ENCODE results near the gene CAPRIN1. TPM values are rescaled to one million over a fixed set of nuclear protein-coding genes. Genes with fewer than 3 reads are reported as not detected.
A peak's percentile ranks its signal among the peaks of the same experiment; 100 is the strongest.

CAPRIN1 gene
- total RNA-seq, 2 experiments from 2014 or later = 219 to 235 TPM

DNA sequence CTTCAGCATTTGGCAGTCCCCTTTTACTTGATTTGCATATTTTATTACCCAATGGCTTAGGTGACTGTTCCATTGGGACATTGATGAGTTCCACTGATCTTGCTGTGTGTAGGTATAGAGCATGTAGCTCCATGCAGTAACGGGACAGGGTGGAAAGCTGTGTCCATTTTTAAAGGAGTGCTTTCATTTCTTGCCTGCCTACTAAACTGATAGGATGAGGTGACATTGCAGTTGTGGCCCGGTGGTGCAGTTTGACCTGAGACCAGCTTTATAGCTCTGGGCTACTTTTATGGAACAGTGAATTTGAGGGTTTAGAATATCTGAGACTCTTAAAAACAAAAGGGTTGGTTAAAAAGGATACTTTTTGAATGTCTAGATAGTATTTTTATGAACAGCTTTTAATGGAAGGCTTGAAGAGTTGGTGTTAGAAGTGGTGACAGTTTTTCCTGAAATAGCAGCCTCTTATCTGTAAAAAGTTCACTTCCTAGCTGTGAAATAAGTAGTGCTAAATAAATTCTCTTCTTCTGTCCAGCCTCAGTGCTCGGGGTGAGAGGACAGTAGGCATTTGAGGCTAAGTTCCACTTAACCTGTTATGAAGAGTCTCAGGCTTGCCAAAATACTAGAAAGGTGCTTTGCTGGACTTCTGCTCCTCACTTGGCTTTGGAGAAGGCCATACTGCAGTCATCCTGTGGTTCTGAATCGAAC lies 80.9 kb downstream of the CAPRIN1 start:
- CTCF ChIA-PET = interaction anchor here (1.2 kb wide), 1 partner anchor 42 kb away, joined by 3 read pairs; no protein-coding TSS in a partner anchor
- H3K36me3 Mint-ChIP-seq (ENCODE audit: low read depth) = peaks cover 53% of the 10 kb centered on the region
- ATAC-seq = no peak
- no peak for DNase-seq
- H3K4me1 Mint-ChIP-seq (ENCODE audit: low read depth) = no peaks in the 10 kb centered on the region
- POLR2A ChIA-PET = interaction anchor here (1.0 to 1.9 kb wide), 2 partner anchors 10 to 27 kb away, joined by 4 read pairs; partner anchors contain the start of gene NAT10
- H3K27ac Mint-ChIP-seq = no peak overlapping the region
- no peaks in the 10 kb centered on the region for H3K9me3 Mint-ChIP-seq (ENCODE audit: insufficient read depth)
- H3K4me3 Mint-ChIP-seq = no peak overlapping the region
- H3K27me3 Mint-ChIP-seq (ENCODE audit: low read depth) = no peaks in the 10 kb centered on the region

DNA sequence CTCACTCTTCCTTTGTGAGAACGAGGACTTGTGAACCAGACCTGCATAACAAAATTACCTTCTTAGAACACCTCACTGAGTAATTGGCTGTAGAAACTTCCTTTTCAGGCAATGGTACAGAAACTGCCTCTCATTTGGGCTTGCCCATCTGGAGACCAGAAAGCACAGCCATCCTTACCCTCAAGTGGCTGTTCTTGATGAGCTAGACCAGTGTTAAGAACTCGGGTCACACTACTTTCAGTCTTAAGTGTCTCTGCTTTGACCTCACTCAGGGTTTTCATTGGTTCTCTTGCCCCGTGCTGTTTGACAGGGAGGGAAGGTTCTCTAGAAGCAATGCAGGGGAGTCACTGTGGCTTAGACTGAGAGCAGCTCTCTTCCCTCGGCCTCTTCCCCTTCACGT lies 83.2 kb downstream of the CAPRIN1 start:
- H3K4me1 Mint-ChIP-seq (ENCODE audit: low read depth) = no peaks in the 10 kb centered on the region
- no peak overlapping the region for H3K27ac Mint-ChIP-seq
- no peak overlapping the region for H3K4me3 Mint-ChIP-seq
- ChIA-PET POLR2A (no interaction called here), CTCF (interaction anchor here (1.2 kb wide), 1 partner anchor 39 kb away, joined by 3 read pairs; no protein-coding TSS in a partner anchor)
- ATAC-seq = no peak
- H3K27me3 Mint-ChIP-seq (ENCODE audit: low read depth) = no peaks in the 10 kb centered on the region
- peaks cover 58% of the 10 kb centered on the region for H3K36me3 Mint-ChIP-seq (ENCODE audit: low read depth)
- H3K9me3 Mint-ChIP-seq (ENCODE audit: insufficient read depth) = no peaks in the 10 kb centered on the region
- DNase-seq = no peak

DNA sequence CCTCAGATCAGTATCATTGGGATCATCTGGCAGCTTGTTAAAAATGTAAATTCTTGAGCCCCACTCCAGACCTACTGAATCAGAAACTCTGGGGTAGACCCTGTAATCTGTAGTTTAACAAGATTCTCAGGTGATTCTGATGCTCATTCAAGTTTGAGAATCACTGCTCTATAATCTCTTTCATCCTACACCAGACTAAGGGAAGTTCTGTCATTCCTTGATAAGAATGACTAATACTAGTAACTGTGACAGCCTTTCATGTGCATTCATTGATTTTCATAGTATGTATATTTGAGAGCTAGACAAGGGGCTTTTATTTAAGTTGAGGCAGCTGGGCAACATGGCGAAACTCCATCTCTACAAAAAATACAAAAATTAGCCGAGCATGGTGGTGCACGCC lies 83.9 kb downstream of the CAPRIN1 start:
- ChIA-PET CTCF (interaction anchor here (0.7 to 1.2 kb wide), 3 partner anchors 11 to 222 kb away, joined by 3 to 5 read pairs (median 3); partner anchors contain the start of gene ABTB2), POLR2A (no interaction called here)
- DNase-seq (no peak), ATAC-seq (no peak)
- H3K27me3 Mint-ChIP-seq (ENCODE audit: low read depth) = no peaks in the 10 kb centered on the region
- no peak overlapping the region for H3K4me3 Mint-ChIP-seq
- H3K27ac Mint-ChIP-seq = peak overlapping the region; percentile 26
- H3K4me1 Mint-ChIP-seq (ENCODE audit: low read depth) = no peaks in the 10 kb centered on the region
- no peaks in the 10 kb centered on the region for H3K9me3 Mint-ChIP-seq (ENCODE audit: insufficient read depth)
- H3K36me3 Mint-ChIP-seq (ENCODE audit: low read depth) = peaks cover 55% of the 10 kb centered on the region

GRCh38 chr11:34136420-34136819 lies 84.9 kb downstream of the CAPRIN1 start:
- H3K9me3 Mint-ChIP-seq (ENCODE audit: insufficient read depth) = no peaks in the 10 kb centered on the region
- no peak overlapping the region for H3K4me3 Mint-ChIP-seq
- no peak overlapping the region for H3K27ac Mint-ChIP-seq
- ATAC-seq = no peak
- POLR2A ChIA-PET = no interaction called here
- CTCF ChIA-PET = interaction anchor here (0.7 to 1.3 kb wide), 3 partner anchors 10 to 221 kb away, joined by 3 to 5 read pairs (median 3); partner anchors contain the start of gene ABTB2
- no peak for DNase-seq
- peaks cover 59% of the 10 kb centered on the region for H3K36me3 Mint-ChIP-seq (ENCODE audit: low read depth)
- no peaks in the 10 kb centered on the region for H3K4me1 Mint-ChIP-seq (ENCODE audit: low read depth)
- no peaks in the 10 kb centered on the region for H3K27me3 Mint-ChIP-seq (ENCODE audit: low read depth)

DNA sequence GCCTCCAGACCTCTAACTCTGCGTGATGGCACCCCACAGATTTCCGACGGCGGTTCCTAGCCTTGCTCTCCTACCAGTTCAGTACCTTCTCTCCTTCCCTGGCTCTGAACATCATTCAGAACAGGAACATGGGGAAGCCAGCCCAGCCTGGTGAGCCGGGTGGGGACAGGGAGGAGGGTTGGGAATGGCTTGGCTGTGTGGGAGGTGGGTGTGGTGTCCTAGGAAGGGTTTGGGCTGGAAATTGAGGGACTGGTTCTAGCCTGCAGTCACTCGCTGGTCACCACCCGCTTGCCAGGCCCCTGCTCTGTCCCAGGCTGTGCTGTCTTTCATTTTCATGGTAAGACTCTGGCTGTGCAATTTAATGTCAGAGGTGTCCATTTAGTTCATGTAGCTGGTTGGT lies 87.8 kb downstream of the CAPRIN1 start:
- peaks cover 61% of the 10 kb centered on the region for H3K36me3 Mint-ChIP-seq (ENCODE audit: low read depth)
- POLR2A ChIA-PET = no interaction called here
- DNase-seq (no peak), ATAC-seq (no peak)
- H3K27ac Mint-ChIP-seq = no peak overlapping the region
- CTCF ChIA-PET = interaction anchor here (0.8 to 1.7 kb wide), 2 partner anchors 9 kb away, joined by 3 to 4 read pairs; no protein-coding TSS in a partner anchor
- no peaks in the 10 kb centered on the region for H3K27me3 Mint-ChIP-seq (ENCODE audit: low read depth)
- no peaks in the 10 kb centered on the region for H3K4me1 Mint-ChIP-seq (ENCODE audit: low read depth)
- H3K4me3 Mint-ChIP-seq = no peak overlapping the region
- no peaks in the 10 kb centered on the region for H3K9me3 Mint-ChIP-seq (ENCODE audit: insufficient read depth)

DNA sequence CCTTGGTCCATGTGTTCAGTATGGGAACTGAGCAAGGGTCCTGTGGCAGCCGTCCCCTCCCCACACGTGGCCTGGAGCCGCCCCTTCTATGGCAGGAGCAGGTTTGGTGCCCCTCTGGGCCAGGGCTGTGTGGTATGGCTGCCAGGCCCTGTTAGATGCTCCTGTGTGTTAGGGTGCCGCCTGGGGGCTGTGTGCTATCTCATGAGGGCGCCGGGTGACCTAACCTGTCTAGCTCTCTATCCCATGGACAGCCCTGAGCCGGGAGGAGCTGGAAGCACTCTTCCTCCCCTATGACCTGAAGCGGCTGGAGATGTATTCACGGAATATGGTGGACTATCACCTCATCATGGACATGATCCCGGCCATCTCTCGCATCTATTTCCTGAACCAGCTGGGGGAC lies 88.6 kb downstream of the CAPRIN1 start:
- no peak overlapping the region for H3K27ac Mint-ChIP-seq
- CTCF ChIA-PET = interaction anchor here (0.6 to 1.7 kb wide), 4 partner anchors 9 to 143 kb away, joined by 3 to 4 read pairs (median 3); no protein-coding TSS in a partner anchor
- no peaks in the 10 kb centered on the region for H3K9me3 Mint-ChIP-seq (ENCODE audit: insufficient read depth)
- no peak for DNase-seq
- H3K4me3 Mint-ChIP-seq = no peak overlapping the region
- H3K36me3 Mint-ChIP-seq (ENCODE audit: low read depth) = peaks cover 61% of the 10 kb centered on the region
- H3K4me1 Mint-ChIP-seq (ENCODE audit: low read depth) = no peaks in the 10 kb centered on the region
- no peaks in the 10 kb centered on the region for H3K27me3 Mint-ChIP-seq (ENCODE audit: low read depth)
- no peak for ATAC-seq
- POLR2A ChIA-PET = interaction anchor here (0.8 kb wide), 1 partner anchor 34 kb away, joined by 3 read pairs; the partner anchor contains the start of gene NAT10

GRCh38 chr11:34143048-34143447 lies 91.5 kb downstream of the CAPRIN1 start:
- Mint-ChIP-seq H3K4me1 (ENCODE audit: low read depth) (no peaks in the 10 kb centered on the region), H3K36me3 (ENCODE audit: low read depth) (peaks cover 61% of the 10 kb centered on the region), H3K27ac (peak overlapping the region; percentile 28), H3K9me3 (ENCODE audit: insufficient read depth) (no peaks in the 10 kb centered on the region), H3K4me3 (no peak overlapping the region), H3K27me3 (ENCODE audit: low read depth) (no peaks in the 10 kb centered on the region)
- ChIA-PET POLR2A (interaction anchor here (1.5 kb wide), 1 partner anchor 11 kb away, joined by 4 read pairs; no protein-coding TSS in a partner anchor), CTCF (no interaction called here)
- DNase-seq (no peak), ATAC-seq (no peak)

DNA sequence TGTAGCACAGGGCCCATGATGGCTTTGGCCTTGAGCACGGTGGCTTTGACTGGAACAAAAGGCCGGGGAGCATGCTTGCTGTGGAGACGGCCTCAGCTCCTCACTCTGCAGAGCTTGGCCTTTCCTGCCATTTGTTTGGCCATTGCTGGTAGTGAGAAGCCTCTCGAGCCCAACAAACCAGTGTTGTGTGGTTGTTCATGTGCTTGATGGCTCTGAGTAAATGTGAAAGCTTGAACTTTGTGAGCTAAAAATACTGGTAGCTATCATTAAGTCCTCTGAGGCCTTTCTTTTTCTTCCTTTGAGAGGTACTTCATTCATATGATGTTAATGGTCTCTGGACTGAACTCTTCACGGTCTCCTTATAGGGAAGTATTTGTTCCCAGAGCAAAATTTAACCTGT lies 93.5 kb downstream of the CAPRIN1 start:
- ChIA-PET CTCF (no interaction called here), POLR2A (no interaction called here)
- DNase-seq = no peak
- Mint-ChIP-seq H3K4me1 (ENCODE audit: low read depth) (no peaks in the 10 kb centered on the region), H3K9me3 (ENCODE audit: insufficient read depth) (no peaks in the 10 kb centered on the region), H3K36me3 (ENCODE audit: low read depth) (peaks cover 59% of the 10 kb centered on the region), H3K27me3 (ENCODE audit: low read depth) (no peaks in the 10 kb centered on the region), H3K27ac (no peak overlapping the region), H3K4me3 (no peak overlapping the region)
- ATAC-seq = no peak

- CTCF ChIA-PET = interaction anchor here (1.0 kb wide), 1 partner anchor 10 kb away, joined by 5 read pairs; no protein-coding TSS in a partner anchor
- ATAC-seq = no peak
- Mint-ChIP-seq H3K27me3 (ENCODE audit: low read depth) (no peaks in the 10 kb centered on the region), H3K4me3 (no peak overlapping the region), H3K27ac (no peak overlapping the region), H3K4me1 (ENCODE audit: low read depth) (no peaks in the 10 kb centered on the region), H3K36me3 (ENCODE audit: low read depth) (peaks cover 52% of the 10 kb centered on the region), H3K9me3 (ENCODE audit: insufficient read depth) (no peaks in the 10 kb centered on the region)
- no peak for DNase-seq
- POLR2A ChIA-PET = interaction anchor here (0.6 kb wide), 1 partner anchor 1216 kb away, joined by 3 read pairs; no protein-coding TSS in a partner anchor
Observed at GRCh38 chr11:34145847-34146381, 94.4 kb downstream of the CAPRIN1 start.

DNA sequence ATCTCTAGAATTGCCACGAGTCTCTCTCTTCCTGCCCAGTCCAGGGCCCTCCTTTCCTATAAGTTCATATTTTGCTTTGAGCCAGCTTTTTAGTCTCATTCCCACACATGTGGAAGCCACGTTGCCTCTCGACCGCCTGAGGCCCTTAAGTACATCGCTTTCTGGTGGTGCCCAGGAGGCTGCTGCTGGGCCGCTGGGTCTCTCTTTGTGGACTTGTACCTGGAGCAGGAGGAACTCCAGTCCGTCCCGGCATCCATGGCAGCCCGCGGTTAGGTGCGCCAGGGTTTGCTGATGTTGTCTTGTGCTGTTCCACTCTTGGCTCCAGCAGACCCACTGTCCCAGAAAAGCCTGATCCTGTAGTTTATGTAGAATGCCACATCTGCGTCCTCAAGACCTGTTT lies 94.9 kb downstream of the CAPRIN1 start:
- Mint-ChIP-seq H3K36me3 (ENCODE audit: low read depth) (peaks cover 47% of the 10 kb centered on the region), H3K27ac (no peak overlapping the region), H3K9me3 (ENCODE audit: insufficient read depth) (no peaks in the 10 kb centered on the region), H3K4me3 (no peak overlapping the region), H3K27me3 (ENCODE audit: low read depth) (no peaks in the 10 kb centered on the region), H3K4me1 (ENCODE audit: low read depth) (no peaks in the 10 kb centered on the region)
- ChIA-PET POLR2A (interaction anchor here (0.6 kb wide), 1 partner anchor 1215 kb away, joined by 3 read pairs; no protein-coding TSS in a partner anchor), CTCF (interaction anchor here (1.0 kb wide), 1 partner anchor 10 kb away, joined by 5 read pairs; no protein-coding TSS in a partner anchor)
- ATAC-seq (no peak), DNase-seq (no peak)

DNA sequence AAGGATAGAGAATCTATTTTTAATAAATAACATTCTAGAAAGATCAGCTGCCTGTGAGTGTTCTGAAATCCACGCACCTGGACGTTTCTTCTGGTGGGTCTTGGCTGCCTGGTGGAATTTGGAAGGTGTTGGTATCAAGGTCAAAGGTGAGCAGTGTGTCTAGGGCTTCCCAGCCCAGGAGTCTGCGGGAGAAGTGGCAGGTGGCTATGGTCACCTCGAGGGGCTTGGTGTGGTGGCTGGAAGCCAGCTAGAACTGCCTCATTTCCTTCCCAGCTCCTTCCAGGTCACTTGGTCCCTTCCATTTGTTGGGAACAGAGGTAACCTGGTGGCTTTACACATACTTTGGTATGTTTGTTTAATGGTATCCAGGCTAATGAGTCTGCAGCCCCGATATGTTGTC lies 95.3 kb downstream of the CAPRIN1 start:
- no peak for DNase-seq
- Mint-ChIP-seq H3K27ac (no peak overlapping the region), H3K9me3 (ENCODE audit: insufficient read depth) (no peaks in the 10 kb centered on the region), H3K27me3 (ENCODE audit: low read depth) (no peaks in the 10 kb centered on the region), H3K36me3 (ENCODE audit: low read depth) (peaks cover 43% of the 10 kb centered on the region), H3K4me3 (no peak overlapping the region), H3K4me1 (ENCODE audit: low read depth) (no peaks in the 10 kb centered on the region)
- no peak for ATAC-seq
- CTCF ChIA-PET = no interaction called here
- POLR2A ChIA-PET = no interaction called here

GRCh38 chr11:34147581-34147980 lies 96.0 kb downstream of the CAPRIN1 start:
- Mint-ChIP-seq H3K4me1 (ENCODE audit: low read depth) (no peaks in the 10 kb centered on the region), H3K27ac (no peak overlapping the region), H3K36me3 (ENCODE audit: low read depth) (peaks cover 38% of the 10 kb centered on the region), H3K4me3 (no peak overlapping the region), H3K27me3 (ENCODE audit: low read depth) (no peaks in the 10 kb centered on the region), H3K9me3 (ENCODE audit: insufficient read depth) (no peaks in the 10 kb centered on the region)
- ChIA-PET CTCF (no interaction called here), POLR2A (no interaction called here)
- no peak for ATAC-seq
- no peak for DNase-seq
